Panc1 (cell line): Measurements from ENCODE around the gene ZNF558.

Experiments
- CTCF ChIP-seq: fragments of 450-650 bp; IDR thresholded peaks from 2 replicates; pipeline ENCODE4 v1.5.1; 2017; ENCODE audit warnings: mild to moderate bottlenecking
- POLR2AphosphoS5 ChIP-seq: IDR thresholded peaks from 2 replicates; pipeline ENCODE4 v1.6.1; 2012; ENCODE audit warnings: mild to moderate bottlenecking, low read depth, low read length, moderate library complexity
- REST ChIP-seq, 2 experiments: IDR thresholded peaks; 2 replicates each; pipeline ENCODE4 v1.6.1; 2011 to 2012; ENCODE audit warnings: low read depth in 2 of 2, control low read depth in 1 of 2, low read length in 1 of 2, mild to moderate bottlenecking in 1 of 2, moderate library complexity in 1 of 2; ENCODE audit not compliant: insufficient read depth in 1 of 2
- SIN3A ChIP-seq: IDR thresholded peaks from 2 replicates; pipeline ENCODE4 v1.6.1; 2012; ENCODE audit warnings: low read depth, mild to moderate bottlenecking, low read length, moderate library complexity, borderline replicate concordance; ENCODE audit not compliant: insufficient read depth
- TCF7L2 ChIP-seq: IDR thresholded peaks from 2 replicates; pipeline ENCODE4 v1.6.1; 2011; ENCODE audit warnings: mild to moderate bottlenecking, low read depth, low read length, inconsistent platforms

- no peak for TF ChIP-seq CTCF
- TF ChIP-seq POLR2AphosphoS5 = no peak
- no peak for TF ChIP-seq REST (IDR thresholded peaks at IDR 0.05; ENCODE audit: insufficient read depth in 1 of 2, low read depth in 2 of 2, low read length in 1 of 2)
- TF ChIP-seq SIN3A = no peak
- no peak for TF ChIP-seq TCF7L2
Measured at GRCh38 chr19:8827277-8827676, 4.8 kb downstream of the ZNF558 start.
